ENCODE measurements around the gene PLA2G3. TPM values are rescaled to one million over a fixed set of nuclear protein-coding genes. Genes with fewer than 3 reads are reported as not detected.

The PLA2G3 gene
- total RNA-seq, 2 experiments from 2014 or later: not detected

DNA sequence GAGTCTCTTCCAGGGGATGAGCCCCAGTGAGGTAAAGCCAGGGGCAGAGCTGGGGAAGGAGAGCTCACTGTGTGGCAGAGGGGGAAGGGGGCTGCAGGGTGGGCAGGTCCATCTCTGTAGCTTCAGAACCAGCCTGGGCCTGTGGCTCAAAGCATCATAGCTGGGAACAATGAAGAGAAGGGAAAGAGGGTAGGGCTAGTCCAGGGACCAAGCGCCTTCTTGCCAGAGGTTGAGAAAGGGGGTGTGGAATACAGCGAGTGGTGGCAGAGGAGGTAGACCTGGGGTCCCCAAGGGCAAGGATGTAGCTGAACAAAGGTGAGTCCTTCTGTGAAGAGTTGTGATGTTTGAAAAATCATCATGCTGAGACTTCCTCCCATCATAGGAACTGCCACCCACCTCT, 1.2 kb upstream of the PLA2G3 start:
- Mint-ChIP-seq H3K36me3 (ENCODE audit: low read depth) (no peaks in the 10 kb centered on the region), H3K4me1 (peaks cover 7% of the 10 kb centered on the region), H3K9me3 (no peaks in the 10 kb centered on the region), H3K27me3 (peaks cover 5% of the 10 kb centered on the region), H3K4me3 (no peak overlapping the region), H3K27ac (no peak overlapping the region)
- DNase-seq: no peak
- CTCF ChIA-PET: no interaction called here
- POLR2A ChIA-PET: no interaction called here

DNA sequence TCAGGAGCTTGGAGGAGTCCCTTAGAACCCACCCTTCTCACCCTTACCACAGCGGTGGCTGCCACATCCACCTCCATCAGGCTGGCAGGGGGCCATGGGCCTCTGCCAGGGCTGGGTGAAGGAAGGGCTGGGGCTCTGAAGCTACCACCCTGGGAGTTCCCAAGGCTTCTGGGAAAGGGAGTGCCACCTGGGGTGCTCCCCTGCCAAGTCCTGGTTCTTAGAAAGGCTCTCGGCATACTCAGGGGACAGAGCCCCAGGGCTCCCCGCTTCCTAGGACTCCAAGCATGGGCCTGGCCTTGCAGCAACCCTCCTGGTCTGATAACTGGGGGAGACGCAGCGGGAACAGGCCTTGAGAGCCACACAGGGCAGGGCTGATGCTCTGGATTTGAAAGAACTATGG, 438 bp upstream of the PLA2G3 start:
- ChIA-PET CTCF (no interaction called here), POLR2A (no interaction called here)
- Mint-ChIP-seq H3K9me3 (no peaks in the 10 kb centered on the region), H3K27me3 (peaks cover 3% of the 10 kb centered on the region), H3K36me3 (ENCODE audit: low read depth) (no peaks in the 10 kb centered on the region), H3K4me1 (peaks cover 7% of the 10 kb centered on the region), H3K27ac (no peak overlapping the region), H3K4me3 (no peak overlapping the region)
- DNase-seq: no peak

DNA sequence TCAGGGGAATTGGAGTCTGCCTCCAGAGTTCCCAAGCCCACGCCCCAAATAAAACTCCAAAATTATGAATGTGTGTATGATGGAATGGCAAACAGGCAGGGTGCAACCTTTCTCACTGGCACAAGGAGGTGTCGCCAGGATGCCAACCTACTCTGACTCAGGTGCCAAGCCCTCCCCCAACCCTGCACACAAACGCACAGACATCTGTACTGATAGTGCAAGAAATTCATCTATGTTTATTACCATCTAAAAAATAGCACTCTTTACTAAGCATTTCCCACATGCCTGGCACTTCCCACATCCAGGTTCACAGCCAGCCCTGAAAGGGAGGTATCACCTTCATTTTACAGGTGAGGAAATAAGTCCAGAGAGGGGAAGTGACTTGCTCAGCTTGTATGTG, 1.2 kb downstream of the PLA2G3 start:
- ChIA-PET POLR2A (no interaction called here), CTCF (no interaction called here)
- DNase-seq: no peak
- Mint-ChIP-seq H3K4me1 (peaks cover 2% of the 10 kb centered on the region), H3K9me3 (no peaks in the 10 kb centered on the region), H3K36me3 (ENCODE audit: low read depth) (no peaks in the 10 kb centered on the region), H3K27ac (no peak overlapping the region), H3K4me3 (no peak overlapping the region), H3K27me3 (peaks cover 3% of the 10 kb centered on the region)

DNA sequence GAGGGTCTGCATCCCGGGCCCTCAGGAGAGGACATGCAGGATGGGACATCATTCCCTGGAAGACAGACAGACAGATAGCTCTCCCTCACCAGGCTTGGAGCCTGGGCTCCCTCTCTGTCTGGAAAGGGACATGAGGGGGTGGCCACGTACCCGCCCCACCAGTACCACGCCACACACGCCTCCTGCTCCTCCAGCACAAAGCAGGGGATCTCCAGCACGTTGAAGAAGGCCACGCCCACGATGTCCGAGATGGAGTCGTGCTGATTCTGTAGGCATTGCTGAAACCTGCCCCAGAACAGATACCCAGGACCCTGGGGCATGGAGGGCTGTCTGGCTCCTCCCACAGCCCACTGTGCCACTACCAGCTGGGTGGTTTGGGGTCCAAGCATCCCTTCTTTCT, 2.2 kb downstream of the PLA2G3 start:
- H3K27ac Mint-ChIP-seq: no peak overlapping the region
- DNase-seq: no peak
- no peaks in the 10 kb centered on the region for H3K9me3 Mint-ChIP-seq
- H3K4me1 Mint-ChIP-seq: no peaks in the 10 kb centered on the region
- H3K36me3 Mint-ChIP-seq (ENCODE audit: low read depth): no peaks in the 10 kb centered on the region
- peaks cover 3% of the 10 kb centered on the region for H3K27me3 Mint-ChIP-seq
- ChIA-PET POLR2A (no interaction called here), CTCF (no interaction called here)
- H3K4me3 Mint-ChIP-seq: no peak overlapping the region

DNA sequence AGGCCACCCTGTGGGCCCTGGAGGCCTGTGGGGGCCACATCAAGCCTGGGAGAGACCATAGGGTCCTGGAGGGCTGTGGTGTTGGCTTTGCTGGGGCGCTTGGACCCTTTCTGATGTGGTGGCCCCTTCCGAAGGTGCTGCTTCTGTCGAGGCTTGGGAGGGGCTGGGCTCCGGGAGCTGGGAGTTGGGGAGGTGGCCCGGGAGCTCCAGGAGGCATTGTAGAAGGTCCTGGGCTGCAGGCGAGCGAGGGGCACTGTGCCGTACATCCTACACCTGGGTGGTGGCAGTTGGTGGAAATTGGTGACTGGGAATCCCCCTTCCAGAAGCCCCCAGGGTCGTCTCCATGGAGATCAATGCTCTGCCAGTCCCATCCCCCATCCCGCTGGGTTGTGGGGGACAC, 2.6 kb downstream of the PLA2G3 start:
- ChIA-PET CTCF (no interaction called here), POLR2A (no interaction called here)
- H3K9me3 Mint-ChIP-seq: no peaks in the 10 kb centered on the region
- H3K27ac Mint-ChIP-seq: no peak overlapping the region
- peaks cover 3% of the 10 kb centered on the region for H3K27me3 Mint-ChIP-seq
- DNase-seq: no peak
- no peaks in the 10 kb centered on the region for H3K36me3 Mint-ChIP-seq (ENCODE audit: low read depth)
- no peak overlapping the region for H3K4me3 Mint-ChIP-seq
- no peaks in the 10 kb centered on the region for H3K4me1 Mint-ChIP-seq

DNA sequence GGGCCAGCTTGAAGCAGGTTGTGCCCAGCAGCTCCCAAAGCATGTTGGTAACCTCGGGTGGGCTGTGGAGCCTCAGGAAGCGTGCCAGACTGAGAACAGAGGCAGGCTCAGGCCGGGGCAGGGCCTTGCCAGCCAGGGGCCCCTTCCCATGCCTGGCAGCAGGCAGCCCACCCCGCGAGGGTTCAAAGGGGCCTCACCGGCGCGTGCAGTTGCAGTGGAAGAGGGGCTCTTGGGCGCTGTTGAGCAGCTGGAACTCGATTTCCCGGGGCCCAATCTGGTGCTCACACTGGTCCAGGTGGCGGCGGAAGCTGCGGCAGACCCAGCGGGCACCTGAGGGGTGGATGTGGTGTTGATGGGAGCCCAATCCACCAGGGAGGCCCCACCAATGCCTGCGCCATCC, 3.6 kb downstream of the PLA2G3 start:
- H3K4me3 Mint-ChIP-seq: no peak overlapping the region
- no peaks in the 10 kb centered on the region for H3K36me3 Mint-ChIP-seq (ENCODE audit: low read depth)
- DNase-seq: no peak
- no peaks in the 10 kb centered on the region for H3K4me1 Mint-ChIP-seq
- no peaks in the 10 kb centered on the region for H3K9me3 Mint-ChIP-seq
- CTCF ChIA-PET: no interaction called here
- POLR2A ChIA-PET: no interaction called here
- peaks cover 3% of the 10 kb centered on the region for H3K27me3 Mint-ChIP-seq
- H3K27ac Mint-ChIP-seq: no peak overlapping the region

DNA sequence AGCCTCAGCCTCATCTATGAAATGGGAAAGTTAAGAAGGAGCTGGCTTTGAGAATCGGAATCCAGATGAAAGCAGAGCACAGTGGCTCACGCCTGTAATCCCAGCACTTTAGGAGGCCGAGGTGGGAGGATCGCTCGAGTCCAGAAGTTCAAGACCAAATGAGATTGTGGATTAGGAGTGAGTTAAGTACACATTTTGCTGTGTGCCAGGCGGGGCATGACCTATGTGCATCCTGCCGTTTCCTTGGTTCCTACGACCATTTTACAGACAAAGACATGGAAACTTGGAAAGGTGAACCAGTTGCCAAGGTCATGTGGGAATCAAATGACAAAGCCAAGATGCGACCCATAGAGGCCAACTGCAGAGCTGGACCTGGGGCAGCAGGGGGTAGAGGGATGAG, 4.2 kb downstream of the PLA2G3 start:
- no peaks in the 10 kb centered on the region for H3K36me3 Mint-ChIP-seq (ENCODE audit: low read depth)
- no peaks in the 10 kb centered on the region for H3K9me3 Mint-ChIP-seq
- no peaks in the 10 kb centered on the region for H3K4me1 Mint-ChIP-seq
- peaks cover 3% of the 10 kb centered on the region for H3K27me3 Mint-ChIP-seq
- CTCF ChIA-PET: no interaction called here
- no peak overlapping the region for H3K27ac Mint-ChIP-seq
- H3K4me3 Mint-ChIP-seq: no peak overlapping the region
- DNase-seq: no peak
- POLR2A ChIA-PET: no interaction called here

DNA sequence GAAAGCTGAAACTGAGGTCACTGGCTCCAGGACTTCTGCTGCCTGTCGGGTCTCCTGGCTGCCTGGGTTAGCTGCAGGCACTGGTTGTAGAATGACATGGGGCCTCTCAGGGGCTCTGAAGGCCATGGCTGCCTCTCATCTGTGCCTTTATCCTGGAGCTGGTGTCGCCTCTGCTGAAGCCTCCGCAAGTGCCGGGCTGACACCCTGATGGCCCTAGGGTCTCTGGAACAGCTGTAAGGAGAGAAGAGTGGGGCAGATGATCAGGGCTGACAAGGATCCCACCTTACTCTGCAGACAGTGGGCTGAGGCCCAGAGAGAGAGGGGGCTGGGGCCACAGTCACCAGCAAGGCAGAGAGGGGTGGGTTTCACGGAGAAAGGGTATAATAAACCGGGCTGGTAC, 4.6 kb downstream of the PLA2G3 start:
- DNase-seq: no peak
- Mint-ChIP-seq H3K4me3 (no peak overlapping the region), H3K9me3 (no peaks in the 10 kb centered on the region), H3K27ac (no peak overlapping the region), H3K4me1 (no peaks in the 10 kb centered on the region), H3K27me3 (peaks cover 3% of the 10 kb centered on the region), H3K36me3 (ENCODE audit: low read depth) (no peaks in the 10 kb centered on the region)
- CTCF ChIA-PET: no interaction called here
- POLR2A ChIA-PET: no interaction called here

DNA sequence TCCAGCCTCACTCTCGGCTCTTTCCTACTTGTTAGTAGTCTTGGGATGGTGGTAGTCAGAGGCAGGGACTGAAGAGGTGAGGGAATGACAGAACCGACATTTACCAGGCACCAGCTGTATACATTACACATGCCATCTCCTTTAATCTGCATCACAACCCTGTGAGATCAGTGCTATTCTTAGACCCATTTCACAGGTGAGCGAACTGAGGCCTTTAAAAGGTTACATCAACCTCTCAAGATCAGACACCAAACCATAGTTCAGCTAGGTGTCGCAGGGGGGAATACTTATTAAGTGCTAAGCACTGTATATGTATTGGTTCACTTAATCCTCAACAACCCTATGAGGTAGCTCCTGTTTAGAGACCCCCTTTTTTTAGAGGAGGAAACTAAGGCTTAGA, 5.6 kb downstream of the PLA2G3 start:
- ChIA-PET POLR2A (no interaction called here), CTCF (interaction anchor here (0.6 kb wide), 1 partner anchor 1829 kb away, joined by 4 read pairs; no protein-coding TSS in a partner anchor)
- no peaks in the 10 kb centered on the region for H3K4me1 Mint-ChIP-seq
- H3K27ac Mint-ChIP-seq: no peak overlapping the region
- no peaks in the 10 kb centered on the region for H3K9me3 Mint-ChIP-seq
- DNase-seq: no peak
- no peaks in the 10 kb centered on the region for H3K36me3 Mint-ChIP-seq (ENCODE audit: low read depth)
- H3K4me3 Mint-ChIP-seq: no peak overlapping the region
- no peaks in the 10 kb centered on the region for H3K27me3 Mint-ChIP-seq

DNA sequence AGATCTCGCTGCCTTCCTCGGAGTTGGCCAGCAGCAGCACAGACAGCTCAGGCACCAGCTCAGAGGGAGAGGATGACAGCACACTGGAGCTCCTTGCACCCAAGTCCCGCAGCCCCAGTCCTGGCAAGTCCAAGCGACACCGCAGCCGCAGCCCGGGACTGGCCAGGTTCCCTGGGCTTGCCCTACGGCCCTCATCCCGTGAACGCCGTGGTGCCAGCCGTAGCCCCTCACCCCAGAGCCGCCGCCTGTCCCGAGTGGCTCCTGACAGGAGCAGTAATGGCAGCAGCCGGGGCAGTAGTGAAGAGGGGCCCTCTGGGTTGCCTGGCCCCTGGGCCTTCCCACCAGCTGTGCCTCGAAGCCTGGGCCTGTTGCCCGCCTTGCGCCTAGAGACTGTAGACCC, 6.4 kb downstream of the PLA2G3 start:
- Mint-ChIP-seq H3K4me3 (no peak overlapping the region), H3K9me3 (no peaks in the 10 kb centered on the region), H3K36me3 (ENCODE audit: low read depth) (no peaks in the 10 kb centered on the region), H3K4me1 (no peaks in the 10 kb centered on the region), H3K27ac (no peak overlapping the region), H3K27me3 (no peaks in the 10 kb centered on the region)
- no peak for DNase-seq
- POLR2A ChIA-PET: no interaction called here
- CTCF ChIA-PET: interaction anchor here (0.6 kb wide), 1 partner anchor 214 kb away, joined by 3 read pairs; no protein-coding TSS in a partner anchor

DNA sequence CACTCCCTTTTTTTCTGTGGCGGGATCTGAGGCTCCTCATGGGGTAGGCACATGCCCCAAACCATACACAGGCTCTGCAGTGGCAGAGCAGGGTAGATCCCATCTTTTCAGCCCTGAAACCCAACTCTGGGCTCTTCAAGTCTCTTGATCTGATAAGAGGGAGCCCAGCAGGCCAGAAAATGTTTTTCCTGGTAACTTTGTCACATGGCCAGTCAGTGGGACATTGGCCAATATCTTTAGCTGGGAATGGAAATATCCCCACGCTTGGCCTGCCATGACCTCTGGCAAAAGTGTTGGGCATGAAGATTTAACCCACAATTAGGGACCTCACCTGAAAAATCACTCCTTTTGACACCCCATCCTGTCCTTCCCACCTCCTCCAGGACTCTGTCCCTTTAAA, 9.4 kb downstream of the PLA2G3 start:
- no peaks in the 10 kb centered on the region for H3K9me3 Mint-ChIP-seq

DNA sequence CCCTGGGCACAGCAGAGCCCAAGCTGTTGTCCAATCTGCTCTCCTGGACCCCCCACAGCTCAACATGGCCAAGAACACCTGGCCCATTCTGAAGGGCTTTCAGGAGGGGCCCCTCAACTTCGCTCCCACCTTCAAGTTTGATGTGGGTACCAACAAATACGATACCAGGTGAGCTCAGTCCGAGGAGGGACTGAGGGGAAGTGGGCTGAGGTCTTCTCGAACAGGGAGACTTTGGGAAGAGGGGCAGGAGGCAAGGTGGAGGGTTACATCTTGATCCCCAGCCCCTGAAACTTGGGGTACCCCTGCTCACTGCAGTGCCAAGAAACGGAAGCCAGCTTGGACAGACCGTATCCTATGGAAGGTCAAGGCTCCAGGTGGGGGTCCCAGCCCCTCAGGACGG, 12.2 kb downstream of the PLA2G3 start:
- POLR2A ChIA-PET: no interaction called here
- Mint-ChIP-seq H3K4me3 (no peak overlapping the region), H3K27me3 (no peaks in the 10 kb centered on the region), H3K9me3 (no peaks in the 10 kb centered on the region), H3K4me1 (no peaks in the 10 kb centered on the region), H3K27ac (no peak overlapping the region), H3K36me3 (ENCODE audit: low read depth) (no peaks in the 10 kb centered on the region)
- no peak for DNase-seq
- CTCF ChIA-PET: no interaction called here

More for the DNA sequence above, 9.4 kb downstream of the PLA2G3 start:
- CTCF ChIA-PET: no interaction called here
- no peak overlapping the region for H3K27ac Mint-ChIP-seq
- POLR2A ChIA-PET: no interaction called here
- H3K4me1 Mint-ChIP-seq: no peaks in the 10 kb centered on the region
- no peaks in the 10 kb centered on the region for H3K36me3 Mint-ChIP-seq (ENCODE audit: low read depth)
- no peak for DNase-seq
- H3K27me3 Mint-ChIP-seq: no peaks in the 10 kb centered on the region
- no peak overlapping the region for H3K4me3 Mint-ChIP-seq

DNA sequence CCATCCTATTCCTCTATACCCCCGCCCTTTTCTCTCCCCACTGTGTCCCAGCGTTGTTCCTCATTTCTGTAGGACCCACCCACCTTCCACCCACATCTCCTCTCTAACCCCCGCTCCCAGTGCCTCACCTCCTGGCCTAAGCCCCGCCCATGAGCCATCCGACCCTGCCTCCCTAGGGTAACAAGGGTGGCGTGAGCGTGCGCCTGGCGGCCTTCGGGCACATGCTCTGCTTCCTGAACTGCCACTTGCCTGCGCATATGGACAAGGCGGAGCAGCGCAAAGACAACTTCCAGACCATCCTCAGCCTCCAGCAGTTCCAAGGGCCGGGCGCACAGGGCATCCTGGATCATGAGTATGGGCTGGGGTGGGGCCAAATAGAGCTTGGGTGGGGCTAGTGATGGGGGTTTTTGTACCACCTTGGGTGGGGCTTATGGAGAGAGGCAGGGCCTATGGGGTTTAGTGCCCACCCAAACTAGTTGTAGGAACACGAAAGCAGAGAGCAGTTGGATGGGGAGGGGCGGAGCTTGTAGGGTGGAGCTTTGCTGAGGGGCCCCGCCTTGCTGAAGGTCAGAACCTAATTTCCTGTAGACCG, 13.0 kb downstream of the PLA2G3 start:
- no peaks in the 10 kb centered on the region for H3K9me3 Mint-ChIP-seq
- no peak for DNase-seq
- no peaks in the 10 kb centered on the region for H3K4me1 Mint-ChIP-seq
- POLR2A ChIA-PET: no interaction called here
- no peaks in the 10 kb centered on the region for H3K36me3 Mint-ChIP-seq (ENCODE audit: low read depth)
- H3K27ac Mint-ChIP-seq: no peak overlapping the region
- H3K4me3 Mint-ChIP-seq: no peak overlapping the region
- CTCF ChIA-PET: no interaction called here
- H3K27me3 Mint-ChIP-seq: no peaks in the 10 kb centered on the region

DNA sequence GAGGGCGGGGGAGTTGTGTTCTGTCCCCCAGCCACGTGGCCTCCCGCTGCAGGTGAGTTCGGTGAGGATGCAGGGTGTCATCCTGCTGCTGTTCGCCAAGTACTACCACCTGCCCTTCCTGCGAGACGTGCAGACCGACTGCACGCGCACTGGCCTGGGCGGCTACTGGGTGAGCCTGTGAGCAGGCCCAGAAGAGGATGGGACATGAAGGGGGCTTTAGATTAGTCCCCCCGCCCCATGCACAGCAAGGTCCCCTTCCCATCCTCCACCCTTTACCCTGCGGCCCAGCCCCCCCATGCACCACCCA, 13.5 kb downstream of the PLA2G3 start:
- ChIA-PET CTCF (no interaction called here), POLR2A (no interaction called here)
- no peaks in the 10 kb centered on the region for H3K36me3 Mint-ChIP-seq (ENCODE audit: low read depth)
- no peaks in the 10 kb centered on the region for H3K9me3 Mint-ChIP-seq
- no peaks in the 10 kb centered on the region for H3K27me3 Mint-ChIP-seq
- no peak for DNase-seq
- no peaks in the 10 kb centered on the region for H3K4me1 Mint-ChIP-seq
- no peak overlapping the region for H3K4me3 Mint-ChIP-seq
- H3K27ac Mint-ChIP-seq: no peak overlapping the region

Data from activated CD4-positive, alpha-beta memory T cell treated with anti-CD3 and anti-CD28 coated beads, Interleukin-2, amount 10 ng/mL, durations not matched to agents 7 days and 5 days (primary cell).